GM21528 (cell line): ENCODE measurements around the gene KDELR1.
A peak's percentile ranks its signal among the peaks of the same experiment; 100 is the strongest.

Source experiments
- ATAC-seq: cut with Tn5 transposase; IDR thresholded peaks from one replicate; pipeline ENCODE4 v1.9.1; 2021; ENCODE audit warnings: mild to moderate bottlenecking, moderate library complexity; ENCODE audit not compliant: unreplicated experiment, low FRiP score

KDELR1 gene

GRCh38 chr19:48391100-48392005 is at the start of gene KDELR1:
Gene KDELR1 (minus strand): TSS chr19:48391551. CDS start chr19:48391358, 193 bp downstream.
- no peak for ATAC-seq

- ATAC-seq = no peak
Measured at GRCh38 chr19:48436586-48436985, 45.2 kb upstream of the KDELR1 start.

GRCh38 chr19:48433337-48433736 is 42.0 kb upstream of the KDELR1 start:
- no peak for ATAC-seq

GRCh38 chr19:48428670-48429069 is 37.3 kb upstream of the KDELR1 start:
- ATAC-seq = no peak

GRCh38 chr19:48424694-48425219 is 33.4 kb upstream of the KDELR1 start:
- ATAC-seq = no peak

GRCh38 chr19:48421548-48421947 is 30.2 kb upstream of the KDELR1 start:
- ATAC-seq = no peak

GRCh38 chr19:48419158-48419920 is 28.0 kb upstream of the KDELR1 start:
- peak; percentile 50 for ATAC-seq

- no peak for ATAC-seq
Measured at GRCh38 chr19:48418317-48419064, 27.1 kb upstream of the KDELR1 start.

GRCh38 chr19:48417421-48417820 is 26.1 kb upstream of the KDELR1 start:
- no peak for ATAC-seq

- no peak for ATAC-seq
Measured at GRCh38 chr19:48415806-48416221, 24.5 kb upstream of the KDELR1 start.

GRCh38 chr19:48415395-48415794 is 24.0 kb upstream of the KDELR1 start:
- ATAC-seq = no peak

- ATAC-seq = no peak
Measured at GRCh38 chr19:48413879-48414587, 22.7 kb upstream of the KDELR1 start.

- no peak for ATAC-seq
Measured at GRCh38 chr19:48405850-48406249, 14.5 kb upstream of the KDELR1 start.

- no peak for ATAC-seq
Measured at GRCh38 chr19:48405010-48405659, 13.8 kb upstream of the KDELR1 start.

- ATAC-seq = no peak
Measured at GRCh38 chr19:48403606-48404005, 12.3 kb upstream of the KDELR1 start.

GRCh38 chr19:48401287-48401686 is 9.9 kb upstream of the KDELR1 start:
- ATAC-seq = no peak

GRCh38 chr19:48400018-48400742 is 8.8 kb upstream of the KDELR1 start:
- no peak for ATAC-seq

- ATAC-seq = no peak
Measured at GRCh38 chr19:48398375-48399235, 7.3 kb upstream of the KDELR1 start.
